ENCODE data around the gene RAP1GAP. TPM values are rescaled to one million over a fixed set of nuclear protein-coding genes. Genes with fewer than 3 reads are reported as not detected.
A peak's percentile ranks its signal among the peaks of the same experiment; 100 is the strongest.
"Not testable (repeated sequence)": the region's sequence is repeated elsewhere in the genome, so short reads cannot be mapped to it uniquely, and the experiment has no call there.

Gene RAP1GAP
- total RNA-seq, 2 donors from 2014 or later: 0.07 to 0.42 TPM

DNA sequence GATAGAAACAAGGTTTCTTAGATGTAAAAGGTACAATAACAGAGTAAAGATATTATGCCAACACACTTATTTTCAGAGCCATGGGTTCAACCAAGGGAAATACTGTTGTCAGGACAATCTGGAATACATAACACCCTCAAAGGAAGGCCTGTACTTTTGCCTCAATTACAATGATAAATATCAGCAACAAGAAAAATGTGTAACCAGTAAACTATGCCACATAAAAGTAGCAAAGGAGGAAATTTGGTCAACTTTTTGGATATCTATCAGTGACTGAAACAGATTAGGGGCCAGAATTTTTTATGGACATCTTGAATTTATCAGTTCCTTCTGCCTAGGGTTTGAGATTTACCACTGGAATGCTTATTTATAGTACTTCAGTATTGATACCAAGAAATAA lies 24.6 kb upstream of the RAP1GAP start:
- no peaks in the 10 kb centered on the region for H3K9me3 ChIP-seq (ENCODE audit: control insufficient read depth, low read length, poor library complexity, severe bottlenecking)
- Mint-ChIP-seq H3K27me3 (no peaks in the 10 kb centered on the region), H3K4me3 (no peak overlapping the region), H3K27ac (no peak overlapping the region), H3K4me1 (no peaks in the 10 kb centered on the region), H3K36me3 (ENCODE audit: low read depth) (peaks cover 4% of the 10 kb centered on the region)
- no peak for ATAC-seq
- DNase-seq: no peak

DNA sequence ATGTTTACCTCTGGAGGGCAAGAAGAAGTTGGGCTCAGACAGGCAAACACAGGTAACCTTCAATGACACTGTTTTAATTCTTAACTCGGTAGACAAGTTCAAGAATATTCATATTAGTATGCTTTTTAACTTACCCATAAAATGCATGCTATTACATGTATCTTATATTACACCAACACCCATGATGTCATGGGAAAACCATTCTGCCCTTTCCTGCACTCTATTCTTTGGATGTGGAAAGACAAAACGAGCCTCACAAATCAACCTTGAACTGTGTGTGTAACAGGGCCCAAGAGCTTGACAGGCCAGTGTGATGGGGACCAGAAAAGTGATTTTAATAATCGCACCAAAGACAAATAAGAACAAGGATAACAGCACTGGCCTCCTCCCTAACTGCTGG lies 22.6 kb upstream of the RAP1GAP start:
- H3K27ac Mint-ChIP-seq: no peak overlapping the region
- no peak overlapping the region for H3K4me3 Mint-ChIP-seq
- peaks cover 7% of the 10 kb centered on the region for H3K36me3 Mint-ChIP-seq (ENCODE audit: low read depth)
- no peak for ATAC-seq
- H3K27me3 Mint-ChIP-seq: no peaks in the 10 kb centered on the region
- no peak for DNase-seq
- H3K9me3 ChIP-seq (ENCODE audit: control insufficient read depth, low read length, poor library complexity, severe bottlenecking): no peaks in the 10 kb centered on the region
- no peaks in the 10 kb centered on the region for H3K4me1 Mint-ChIP-seq

DNA sequence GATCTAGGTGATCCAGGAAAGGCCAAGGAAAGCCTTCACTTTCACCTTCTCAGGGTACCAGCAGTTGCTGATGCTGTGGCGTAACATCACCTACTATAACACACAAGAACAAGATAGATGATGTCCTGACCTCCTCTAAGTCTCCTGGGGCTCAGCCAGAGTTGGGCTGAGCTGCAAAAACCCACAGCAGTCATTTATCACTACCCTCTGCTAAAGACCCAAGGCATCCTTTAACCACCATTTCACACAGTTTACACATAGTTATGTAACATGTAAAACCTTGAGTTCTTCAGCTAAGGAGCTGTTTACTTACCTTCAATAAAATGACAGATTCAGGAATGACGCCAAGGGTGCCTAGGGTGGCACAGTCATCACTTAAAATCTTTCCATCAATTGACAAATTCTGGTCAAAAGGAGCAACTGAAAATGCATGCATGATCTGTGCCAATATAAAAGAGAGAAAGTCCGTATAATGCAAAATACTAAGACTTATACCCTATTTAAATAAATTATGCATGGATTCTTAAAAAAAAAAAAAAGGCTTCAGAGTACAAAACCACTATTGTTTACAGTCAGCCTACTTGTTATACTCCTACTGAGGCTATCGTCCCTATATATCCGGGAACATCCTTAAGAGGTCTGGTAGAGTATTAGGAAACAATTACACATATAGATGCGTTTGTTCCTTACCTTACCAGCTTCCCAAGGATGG lies 20.7 kb upstream of the RAP1GAP start:
- H3K27me3 Mint-ChIP-seq: no peaks in the 10 kb centered on the region
- no peaks in the 10 kb centered on the region for H3K9me3 ChIP-seq (ENCODE audit: control insufficient read depth, low read length, poor library complexity, severe bottlenecking)
- no peak overlapping the region for H3K4me3 Mint-ChIP-seq
- peaks cover 10% of the 10 kb centered on the region for H3K36me3 Mint-ChIP-seq (ENCODE audit: low read depth)
- H3K4me1 Mint-ChIP-seq: no peaks in the 10 kb centered on the region
- ATAC-seq (no peak), DNase-seq (no peak)
- H3K27ac Mint-ChIP-seq: no peak overlapping the region

DNA sequence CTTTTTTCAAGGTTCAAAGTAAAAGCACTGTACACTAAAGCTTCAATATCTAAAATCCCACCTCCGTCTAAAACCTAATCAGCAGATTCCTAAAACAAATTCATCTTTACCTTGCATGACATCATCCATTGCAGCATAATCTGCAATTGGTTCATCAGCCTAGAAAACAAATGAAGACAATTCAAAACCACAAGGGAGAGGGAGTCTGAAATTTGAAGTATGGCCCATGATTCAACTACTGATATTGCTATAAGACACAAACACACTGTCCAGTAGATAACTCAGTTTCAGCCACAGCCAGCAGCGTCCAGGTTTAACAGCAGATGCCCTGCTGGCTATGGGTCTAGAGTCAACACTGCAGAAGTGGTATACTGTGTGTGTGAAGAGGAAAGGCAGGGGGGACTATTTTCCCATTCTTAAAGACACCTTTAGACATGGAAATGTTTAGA lies 17.9 kb upstream of the RAP1GAP start:
- no peaks in the 10 kb centered on the region for H3K9me3 ChIP-seq (ENCODE audit: control insufficient read depth, low read length, poor library complexity, severe bottlenecking)
- no peaks in the 10 kb centered on the region for H3K4me1 Mint-ChIP-seq
- no peak overlapping the region for H3K4me3 Mint-ChIP-seq
- peaks cover 13% of the 10 kb centered on the region for H3K36me3 Mint-ChIP-seq (ENCODE audit: low read depth)
- no peaks in the 10 kb centered on the region for H3K27me3 Mint-ChIP-seq
- DNase-seq: no peak
- H3K27ac Mint-ChIP-seq: peak overlapping the region; percentile 32
- no peak for ATAC-seq

DNA sequence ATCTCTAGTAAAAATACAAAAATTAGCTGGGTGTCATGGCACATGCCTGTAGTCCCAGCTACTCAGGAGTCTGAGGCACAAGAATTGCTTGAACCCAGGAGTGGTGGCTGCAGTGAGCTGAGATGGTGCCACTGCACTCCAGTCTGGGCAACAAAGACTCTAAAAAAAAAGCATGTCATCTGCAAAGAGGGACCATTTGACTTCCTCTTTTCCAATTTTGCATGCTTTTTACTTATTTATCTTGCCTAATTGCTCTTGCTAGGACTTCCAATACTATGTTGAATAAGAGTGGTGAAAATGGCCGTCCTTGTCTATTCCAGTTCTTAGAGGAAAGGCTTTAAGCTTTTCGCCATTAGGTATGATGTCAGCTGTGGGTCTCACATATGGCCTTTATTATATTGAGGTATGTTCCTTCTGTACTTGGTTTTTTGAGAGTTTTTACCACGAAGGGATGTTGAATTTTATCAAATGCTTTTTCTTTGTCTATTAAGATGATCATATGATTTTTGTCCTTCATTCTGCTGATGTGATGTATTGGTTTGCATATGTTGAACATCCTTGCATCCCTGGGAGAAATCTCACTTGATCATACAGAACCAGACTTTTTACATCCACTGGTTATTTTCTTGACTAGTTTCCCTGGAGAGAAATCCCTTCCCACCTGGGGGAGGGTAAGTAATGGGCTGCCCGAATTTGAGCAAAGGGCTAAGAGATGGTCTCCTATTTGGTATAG lies 17.0 kb upstream of the RAP1GAP start:
- no peaks in the 10 kb centered on the region for H3K4me1 Mint-ChIP-seq
- H3K9me3 ChIP-seq (ENCODE audit: control insufficient read depth, low read length, poor library complexity, severe bottlenecking): no peaks in the 10 kb centered on the region
- ATAC-seq: no peak
- no peaks in the 10 kb centered on the region for H3K27me3 Mint-ChIP-seq
- no peak for DNase-seq
- no peak overlapping the region for H3K4me3 Mint-ChIP-seq
- H3K27ac Mint-ChIP-seq: peak overlapping the region; percentile 32
- H3K36me3 Mint-ChIP-seq (ENCODE audit: low read depth): peaks cover 14% of the 10 kb centered on the region

DNA sequence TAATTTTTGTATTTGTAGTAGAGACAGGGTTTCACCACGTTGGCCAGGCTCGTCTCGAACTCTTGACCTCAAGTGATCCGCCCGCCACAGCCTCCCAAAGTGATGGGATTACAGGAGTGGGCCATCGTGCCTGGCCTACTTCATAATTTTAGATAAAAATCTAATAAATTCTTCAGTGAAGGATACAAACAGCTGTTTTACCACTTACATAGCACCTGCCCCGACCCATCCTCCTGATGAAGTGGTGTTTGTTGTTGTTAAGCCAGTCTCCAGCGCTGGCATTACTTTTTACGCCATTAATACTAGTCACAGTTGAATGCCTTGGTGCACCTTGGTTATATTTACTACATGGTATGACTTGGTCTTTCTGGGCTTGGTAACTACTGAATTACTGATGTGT lies 12.3 kb upstream of the RAP1GAP start:
- Mint-ChIP-seq H3K27me3 (no peaks in the 10 kb centered on the region), H3K36me3 (ENCODE audit: low read depth) (peaks cover 10% of the 10 kb centered on the region), H3K4me3 (no peak overlapping the region), H3K4me1 (no peaks in the 10 kb centered on the region), H3K27ac (no peak overlapping the region)
- DNase-seq (no peak), ATAC-seq (no peak)
- H3K9me3 ChIP-seq (ENCODE audit: control insufficient read depth, low read length, poor library complexity, severe bottlenecking): no peaks in the 10 kb centered on the region

DNA sequence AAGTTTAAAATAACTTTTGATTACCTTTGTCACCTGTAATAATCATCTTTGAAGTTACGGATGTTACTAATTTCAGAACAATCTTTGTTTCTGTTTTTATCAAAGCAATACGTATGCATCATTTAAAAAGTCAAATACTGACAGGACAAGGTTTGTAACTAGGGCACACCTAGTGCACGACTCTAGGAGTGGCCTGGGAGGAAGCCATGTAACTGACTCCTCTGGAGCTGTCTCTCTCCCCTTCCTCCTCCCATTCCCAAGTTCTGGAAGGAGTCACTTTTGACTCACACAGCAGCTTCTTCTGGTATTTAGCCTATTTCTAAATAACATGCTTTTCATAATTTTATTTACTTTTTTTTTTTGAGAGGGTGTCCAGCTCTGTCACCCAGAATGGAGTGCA lies 11.8 kb upstream of the RAP1GAP start:
- ATAC-seq (no peak), DNase-seq (no peak)
- H3K27ac Mint-ChIP-seq: no peak overlapping the region
- no peaks in the 10 kb centered on the region for H3K9me3 ChIP-seq (ENCODE audit: control insufficient read depth, low read length, poor library complexity, severe bottlenecking)
- H3K4me3 Mint-ChIP-seq: no peak overlapping the region
- peaks cover 10% of the 10 kb centered on the region for H3K36me3 Mint-ChIP-seq (ENCODE audit: low read depth)
- no peaks in the 10 kb centered on the region for H3K27me3 Mint-ChIP-seq
- no peaks in the 10 kb centered on the region for H3K4me1 Mint-ChIP-seq

DNA sequence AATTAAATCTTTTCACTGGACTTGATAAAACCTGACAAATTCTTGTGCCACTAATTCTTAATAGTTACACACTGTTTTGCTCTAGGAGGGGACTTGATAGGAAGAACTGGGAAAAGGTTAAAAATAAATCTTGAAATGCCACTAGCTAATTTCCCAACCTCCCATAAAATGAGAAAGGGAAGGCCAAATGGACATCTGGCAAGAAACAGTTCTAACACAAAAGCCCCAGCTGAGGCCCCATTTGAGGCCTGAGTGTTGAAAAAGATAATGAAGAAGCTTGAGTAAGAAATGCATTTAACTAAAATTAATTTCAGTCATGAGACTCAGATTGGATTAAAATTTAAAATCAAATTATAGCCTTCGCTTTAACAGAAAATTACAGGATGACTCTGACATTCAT lies 11.2 kb upstream of the RAP1GAP start:
- H3K4me1 Mint-ChIP-seq: no peaks in the 10 kb centered on the region
- peaks cover 10% of the 10 kb centered on the region for H3K36me3 Mint-ChIP-seq (ENCODE audit: low read depth)
- no peak overlapping the region for H3K27ac Mint-ChIP-seq
- H3K4me3 Mint-ChIP-seq: no peak overlapping the region
- DNase-seq: no peak
- H3K9me3 ChIP-seq (ENCODE audit: control insufficient read depth, low read length, poor library complexity, severe bottlenecking): no peaks in the 10 kb centered on the region
- no peaks in the 10 kb centered on the region for H3K27me3 Mint-ChIP-seq
- no peak for ATAC-seq

DNA sequence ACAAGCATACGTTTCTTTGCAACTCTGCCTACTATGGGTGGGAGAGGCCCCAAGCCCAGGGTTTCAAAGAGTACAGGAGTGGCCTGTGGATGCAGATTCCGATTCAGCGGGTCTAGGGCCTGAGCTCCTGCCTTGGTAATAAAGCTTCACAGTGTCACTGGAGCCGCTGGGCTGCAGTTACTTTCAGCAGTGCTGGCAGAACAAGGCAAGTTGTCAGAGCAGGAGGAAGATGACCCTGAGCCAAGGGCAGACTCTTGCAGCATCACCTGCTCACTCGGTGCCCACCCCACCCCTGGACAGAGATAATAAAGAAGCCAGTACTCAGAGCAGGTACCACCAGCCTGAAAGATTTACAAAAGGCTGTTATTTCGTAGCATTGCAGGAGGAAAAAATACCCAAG lies 8.0 kb upstream of the RAP1GAP start:
- no peak overlapping the region for H3K4me3 Mint-ChIP-seq

DNA sequence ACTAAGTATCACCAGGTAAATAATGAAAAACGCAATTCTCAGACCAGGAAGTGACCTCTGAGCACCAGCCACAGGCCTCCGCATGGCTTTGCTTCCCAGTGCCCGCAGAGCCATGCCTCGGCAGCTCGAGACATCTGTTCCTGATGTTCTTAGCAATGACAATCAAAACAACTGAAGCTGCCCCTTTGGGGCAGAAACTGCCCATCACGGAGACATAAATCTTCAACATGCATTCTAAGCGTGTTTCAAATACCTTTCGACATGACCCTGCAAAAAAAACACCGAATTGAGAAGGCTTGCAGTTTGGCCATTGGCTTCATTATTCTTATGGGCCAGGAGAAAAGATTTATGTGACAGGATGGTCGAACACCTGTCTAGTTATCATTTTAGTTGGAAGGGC lies 5.8 kb upstream of the RAP1GAP start:
- H3K9me3 ChIP-seq (ENCODE audit: control insufficient read depth, low read length, poor library complexity, severe bottlenecking): no peaks in the 10 kb centered on the region
- Mint-ChIP-seq H3K27me3 (no peaks in the 10 kb centered on the region), H3K4me3 (no peak overlapping the region), H3K27ac (no peak overlapping the region), H3K4me1 (peaks cover 2% of the 10 kb centered on the region), H3K36me3 (ENCODE audit: low read depth) (no peaks in the 10 kb centered on the region)
- ATAC-seq: no peak
- DNase-seq: no peak

More for the DNA sequence above, 8.0 kb upstream of the RAP1GAP start:
- H3K4me1 Mint-ChIP-seq: no peaks in the 10 kb centered on the region
- H3K9me3 ChIP-seq (ENCODE audit: control insufficient read depth, low read length, poor library complexity, severe bottlenecking): no peaks in the 10 kb centered on the region
- H3K27ac Mint-ChIP-seq: no peak overlapping the region
- H3K27me3 Mint-ChIP-seq: no peaks in the 10 kb centered on the region
- DNase-seq (no peak), ATAC-seq (no peak)
- peaks cover 2% of the 10 kb centered on the region for H3K36me3 Mint-ChIP-seq (ENCODE audit: low read depth)

DNA sequence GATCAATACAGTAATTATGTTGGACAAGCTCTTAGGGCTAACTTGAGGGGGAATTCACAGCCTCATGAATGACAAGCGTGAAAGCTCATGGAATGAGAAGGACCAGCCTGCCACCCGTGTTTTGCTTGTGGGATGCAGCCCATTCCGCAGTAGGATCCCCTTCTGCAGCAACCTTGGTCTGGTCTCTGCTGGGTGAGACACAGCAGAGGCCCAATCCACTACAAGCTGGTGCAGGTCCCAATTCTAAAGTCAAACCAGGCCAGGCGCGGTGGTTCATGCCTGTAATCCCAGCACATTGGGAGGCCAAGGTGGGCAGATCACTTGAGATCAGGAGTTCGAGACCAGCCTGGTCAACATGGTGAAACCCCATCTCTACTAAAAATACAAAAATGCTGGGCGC lies 4.7 kb upstream of the RAP1GAP start:
- H3K27ac Mint-ChIP-seq; H3K36me3 Mint-ChIP-seq (ENCODE audit: low read depth); DNase-seq; H3K4me3 Mint-ChIP-seq; ATAC-seq; H3K27me3 Mint-ChIP-seq; H3K4me1 Mint-ChIP-seq; H3K9me3 ChIP-seq (ENCODE audit: control insufficient read depth, low read length, poor library complexity, severe bottlenecking): not testable (repeated sequence)

DNA sequence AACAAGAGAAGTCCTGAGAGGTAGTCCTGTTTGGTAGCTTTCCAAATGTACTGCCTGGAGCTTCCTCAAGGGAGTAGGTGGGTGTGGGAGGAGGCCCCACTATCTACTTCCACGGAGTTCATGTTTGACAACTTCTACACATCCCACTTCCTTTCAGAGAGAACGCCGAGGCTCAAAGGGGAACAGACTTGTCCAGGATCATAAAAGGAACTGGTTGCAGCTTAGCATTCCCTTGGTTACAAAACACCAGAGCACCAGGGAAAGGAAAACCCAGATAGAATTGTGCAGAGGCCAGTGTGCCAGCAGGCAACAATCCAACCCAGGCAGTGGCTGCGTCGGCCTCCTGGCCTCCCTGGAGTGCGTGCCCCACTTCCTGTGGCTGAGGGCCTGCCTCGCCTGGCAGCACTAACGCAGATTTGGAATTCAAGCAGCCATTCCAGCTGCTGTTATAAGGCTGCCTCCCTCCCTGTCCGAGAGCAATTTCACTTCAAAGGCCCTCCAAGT lies 4.2 kb upstream of the RAP1GAP start:
- H3K9me3 ChIP-seq (ENCODE audit: control insufficient read depth, low read length, poor library complexity, severe bottlenecking): no peaks in the 10 kb centered on the region
- DNase-seq (no peak), ATAC-seq (no peak)
- Mint-ChIP-seq H3K36me3 (ENCODE audit: low read depth) (no peaks in the 10 kb centered on the region), H3K27me3 (no peaks in the 10 kb centered on the region), H3K4me3 (no peak overlapping the region), H3K4me1 (peaks cover 2% of the 10 kb centered on the region), H3K27ac (no peak overlapping the region)

DNA sequence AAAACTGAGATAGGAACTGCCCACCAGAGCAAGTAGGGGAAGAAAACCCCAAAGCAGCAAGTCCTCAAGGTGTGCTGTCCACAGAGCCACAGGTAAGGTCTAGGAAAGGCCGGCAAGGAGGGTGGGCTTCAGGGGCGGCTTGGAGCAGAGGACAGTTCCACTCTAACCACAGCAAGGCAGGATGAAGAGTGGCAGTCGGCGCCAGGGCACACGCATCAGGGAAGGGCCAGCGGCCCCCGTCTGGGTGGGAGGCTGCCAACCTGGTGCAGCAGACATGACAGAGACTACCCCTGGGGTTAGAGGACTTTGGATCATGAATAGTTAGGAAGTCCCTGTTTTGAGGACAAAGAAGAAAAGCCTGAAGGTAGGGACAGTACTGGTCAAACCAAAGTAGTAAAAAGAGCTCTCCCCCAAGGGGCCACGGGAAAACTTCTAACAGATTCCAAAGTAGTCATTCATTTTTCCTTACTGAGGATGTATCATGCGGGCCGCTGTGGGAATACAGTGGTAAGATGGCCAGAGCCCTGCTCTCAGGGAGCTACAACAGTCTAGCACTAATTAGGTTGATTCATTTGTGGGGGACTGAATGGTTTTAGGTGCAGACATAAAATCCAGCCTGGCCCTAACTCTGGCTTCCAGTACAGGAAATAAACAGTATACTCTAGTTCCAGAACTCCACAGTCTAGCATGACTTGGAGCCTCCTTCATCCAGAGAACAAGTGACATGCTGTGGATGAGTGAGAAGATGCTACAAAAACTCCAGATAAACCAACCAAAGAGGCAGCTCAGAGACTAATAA lies 3.5 kb upstream of the RAP1GAP start:
- no peaks in the 10 kb centered on the region for H3K9me3 ChIP-seq (ENCODE audit: control insufficient read depth, low read length, poor library complexity, severe bottlenecking)
- ATAC-seq (no peak), DNase-seq (no peak)
- H3K4me3 Mint-ChIP-seq: no peak overlapping the region
- no peaks in the 10 kb centered on the region for H3K36me3 Mint-ChIP-seq (ENCODE audit: low read depth)
- peaks cover 2% of the 10 kb centered on the region for H3K4me1 Mint-ChIP-seq
- peaks cover 3% of the 10 kb centered on the region for H3K27me3 Mint-ChIP-seq
- H3K27ac Mint-ChIP-seq: no peak overlapping the region

Data from T-helper 17 cell (primary cell).